Inferior parietal cortex (tissue), 1 donor: ENCODE results near the gene NSDHL.
A peak's percentile ranks its signal among the peaks of the same experiment; 100 is the strongest.

Experiments used
- DNase-seq: peaks from one replicate; pipeline ENCODE4 v3.0.0-alpha.2; 2016; ENCODE audit errors: extremely low spot score

Gene NSDHL

DNA sequence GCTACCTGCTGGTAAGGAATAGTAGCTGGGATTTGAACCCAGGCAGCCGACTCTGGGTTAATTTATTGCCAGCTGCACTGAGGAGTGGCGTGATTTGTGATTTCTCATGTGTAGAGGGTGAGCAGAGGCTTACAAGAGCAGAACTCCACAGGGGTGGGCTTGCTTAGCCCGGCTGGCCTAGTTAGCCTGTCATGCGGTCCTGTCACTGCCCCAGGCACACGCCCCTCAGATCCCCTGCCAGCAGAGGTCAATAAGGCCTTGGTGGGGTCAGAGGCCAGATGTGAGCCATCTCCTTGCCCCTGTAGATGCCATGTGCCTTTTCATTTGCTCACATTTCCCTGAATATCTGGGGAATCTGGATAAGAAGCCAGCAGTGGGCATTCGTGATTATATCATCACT, 13.4 kb downstream of the NSDHL start:
- no peak for DNase-seq

DNA sequence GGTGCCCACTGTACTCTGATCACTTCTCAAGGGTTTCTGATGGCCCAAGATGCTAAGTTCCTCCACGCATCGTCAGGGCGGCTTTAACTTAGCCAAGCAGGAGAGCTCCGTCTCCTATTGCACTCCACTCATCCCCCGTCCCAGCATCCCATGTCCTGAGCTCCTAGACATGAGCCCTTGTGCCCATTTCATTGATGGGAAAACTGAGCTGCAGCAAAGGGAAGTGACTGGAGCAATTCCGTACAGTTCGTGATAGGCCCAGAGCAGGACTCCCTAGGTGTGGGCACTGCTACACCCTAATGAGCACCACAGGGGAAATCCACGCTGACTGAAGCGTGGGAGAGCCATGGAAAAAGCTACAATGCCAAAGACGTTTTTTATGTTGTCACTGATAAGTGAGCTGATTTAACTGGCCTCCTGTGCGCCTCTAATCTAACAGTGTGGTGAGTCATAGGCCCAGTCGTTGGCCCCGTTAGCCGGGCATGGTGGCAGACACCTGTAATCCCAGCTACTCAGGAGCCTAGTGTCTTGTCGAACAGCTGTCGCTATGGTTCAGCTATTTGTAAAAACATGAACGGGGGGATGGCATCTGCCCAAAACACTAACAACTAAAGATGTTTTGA, 14.9 kb downstream of the NSDHL start:
- no peak for DNase-seq

- no peak for DNase-seq
These were observed 16.4 kb downstream of the NSDHL start for GRCh38 chrX:152847281-152847680.

GRCh38 chrX:152850465-152850864, 19.6 kb downstream of the NSDHL start:
- DNase-seq: peak; percentile 17

DNA sequence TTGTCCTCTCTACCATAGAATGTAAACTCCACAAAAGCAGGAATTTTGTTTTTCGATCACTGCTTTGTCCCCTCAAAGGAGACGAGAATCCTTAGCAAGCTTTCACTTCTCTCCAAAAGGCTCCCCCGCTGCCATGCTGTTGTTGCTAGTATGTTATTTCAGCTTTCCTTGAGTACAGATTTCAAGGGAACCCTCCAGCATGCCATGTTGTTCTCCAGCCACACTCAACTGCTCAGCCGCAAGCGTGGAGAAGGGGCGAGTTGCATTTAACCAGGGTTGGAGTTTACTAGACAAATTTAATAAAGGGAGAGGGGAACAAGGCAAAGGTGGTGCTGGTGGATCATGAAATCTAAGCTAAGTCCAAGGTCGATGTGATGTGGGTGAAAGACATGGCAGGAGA, 23.1 kb downstream of the NSDHL start:
- DNase-seq: no peak

- no peak for DNase-seq
These were observed 30.3 kb downstream of the NSDHL start for GRCh38 chrX:152861116-152861515.

GRCh38 chrX:152861826-152862225, 31.0 kb downstream of the NSDHL start:
- DNase-seq: no peak

GRCh38 chrX:152865232-152865920, 34.5 kb downstream of the NSDHL start:
- DNase-seq: no peak

- no peak for DNase-seq
These were observed 35.5 kb downstream of the NSDHL start for GRCh38 chrX:152866386-152866785.

DNA sequence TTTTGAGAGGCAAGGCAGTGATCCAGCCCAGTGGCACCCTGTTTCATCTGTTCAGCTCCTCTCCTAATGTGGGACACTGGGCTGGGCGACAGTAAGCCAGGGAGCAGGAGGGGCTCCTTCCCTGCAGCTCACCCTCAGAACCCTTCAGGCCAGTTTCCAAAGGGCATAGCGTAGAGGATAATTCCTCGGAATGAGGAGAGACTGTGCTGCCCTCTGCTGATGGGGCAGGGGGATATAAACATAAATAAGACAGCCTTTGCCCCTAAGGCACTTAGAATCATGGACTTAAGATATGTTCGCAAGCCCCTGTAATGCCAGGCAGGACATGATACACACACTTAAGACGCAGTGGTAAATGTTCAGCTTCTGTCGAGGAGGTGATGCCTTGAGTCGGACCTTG, 39.1 kb downstream of the NSDHL start:
- DNase-seq: no peak

DNA sequence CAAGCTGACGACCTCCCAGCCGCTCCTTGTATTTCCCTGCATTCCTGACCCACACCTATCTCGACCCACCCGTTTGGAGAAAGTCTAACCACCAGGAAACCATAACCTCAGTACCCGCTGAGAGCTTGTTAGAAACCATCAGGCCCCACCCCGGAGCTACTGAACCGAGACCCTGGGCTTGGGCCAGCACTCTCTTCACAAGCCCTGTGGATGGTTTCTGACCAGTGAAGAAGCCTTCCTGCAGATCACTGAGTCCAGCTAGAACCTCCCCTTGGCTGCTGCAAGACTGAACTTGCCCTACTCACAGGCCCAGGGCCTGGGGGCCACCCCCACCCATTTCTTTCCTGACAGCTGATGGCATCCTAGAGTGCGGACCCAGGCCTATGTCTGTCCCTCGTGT, 40.4 kb downstream of the NSDHL start:
- no peak for DNase-seq

GRCh38 chrX:152872522-152872921, 41.7 kb downstream of the NSDHL start:
- no peak for DNase-seq

DNA sequence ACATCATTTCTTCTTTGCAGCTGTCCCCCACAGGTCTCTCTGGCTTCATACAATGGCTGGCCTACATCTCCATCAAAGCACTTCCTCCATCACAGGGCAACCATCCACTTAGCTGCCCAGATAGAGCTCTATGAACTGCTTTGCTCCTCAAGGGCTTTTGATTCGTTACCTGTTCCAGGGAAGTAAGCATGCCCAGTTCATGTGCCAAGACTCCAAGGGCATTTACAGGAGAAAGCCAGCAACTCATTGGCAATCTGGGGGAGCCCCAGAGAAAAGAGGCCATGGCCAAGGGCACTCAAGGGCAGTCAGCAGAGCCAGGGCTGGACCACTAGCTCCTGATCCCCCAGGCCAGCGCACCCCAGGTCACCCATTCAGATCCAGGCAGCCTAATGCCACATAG, 42.5 kb downstream of the NSDHL start:
- DNase-seq: no peak

GRCh38 chrX:152876931-152877840, 46.3 kb downstream of the NSDHL start:
- DNase-seq: no peak

- no peak for DNase-seq
These were observed 48.3 kb downstream of the NSDHL start for GRCh38 chrX:152878976-152879755.

DNA sequence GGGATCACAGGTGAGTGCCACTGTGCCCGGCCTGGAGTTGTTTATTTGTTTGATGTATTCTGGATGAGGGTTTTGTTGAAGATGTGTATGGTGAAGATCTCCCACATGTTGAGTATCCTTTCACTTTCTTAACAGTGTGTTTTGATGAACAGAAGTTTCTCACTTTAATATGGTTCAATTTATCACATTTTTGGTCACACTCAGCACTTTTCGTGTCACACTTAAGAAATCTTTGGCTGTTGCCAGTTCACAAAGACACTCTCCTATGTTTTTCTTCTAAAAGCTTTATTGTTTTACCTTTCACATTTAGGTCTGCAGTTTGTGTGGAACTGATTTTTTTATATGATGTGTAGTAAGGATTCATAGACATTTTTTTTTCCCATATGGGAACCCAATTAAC, 50.4 kb downstream of the NSDHL start:
- no peak for DNase-seq

DNA sequence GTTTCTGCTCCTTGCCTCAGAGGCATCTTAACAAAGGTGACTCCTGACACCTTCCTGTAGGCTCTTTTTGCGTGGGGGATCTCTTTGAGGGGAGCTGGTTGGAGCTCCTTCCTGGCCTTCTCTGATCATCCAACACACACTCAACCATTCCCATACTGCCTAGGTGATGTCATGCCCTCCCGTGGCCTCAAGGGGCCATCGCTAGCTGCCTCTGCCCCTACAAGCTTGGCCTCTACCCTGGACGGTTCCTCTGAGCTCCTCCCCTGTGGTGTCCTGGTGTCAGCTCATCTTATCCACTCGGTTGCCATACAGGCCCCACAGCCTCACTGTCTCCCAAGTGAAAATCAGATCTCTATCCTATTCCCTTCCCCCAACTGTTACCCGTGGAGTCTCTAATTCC, 53.3 kb downstream of the NSDHL start:
- DNase-seq: no peak

DNA sequence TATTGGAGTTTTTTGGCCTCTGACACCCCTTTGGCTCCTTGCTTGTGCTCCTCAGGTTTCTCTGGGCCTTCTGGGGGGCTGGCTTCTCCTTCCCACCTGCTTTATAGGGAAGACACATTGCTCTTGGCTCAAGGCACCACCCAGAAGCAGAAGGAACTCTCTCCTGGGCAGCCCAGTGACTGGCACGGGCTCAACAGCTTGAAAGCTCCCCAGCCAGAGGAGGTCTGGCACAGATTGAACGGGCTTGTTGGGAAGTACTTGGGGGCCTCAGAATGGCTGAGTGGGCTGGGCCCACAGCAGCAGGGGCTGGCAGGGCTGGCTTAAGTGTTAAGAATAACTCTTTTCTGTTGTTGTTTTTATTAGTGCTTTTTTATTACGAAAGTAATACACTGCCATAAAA, 55.9 kb downstream of the NSDHL start:
- no peak for DNase-seq

- no peak for DNase-seq
These were observed 61.6 kb downstream of the NSDHL start for GRCh38 chrX:152892499-152892898.

GRCh38 chrX:152892999-152893891, 62.4 kb downstream of the NSDHL start:
- DNase-seq: no peak
